K562 (cell line): ENCODE results near the gene TRAF7. TPM values are rescaled to one million over a fixed set of nuclear protein-coding genes. Genes with fewer than 3 reads are reported as not detected.

Source experiments
- ATAC-seq: fragments of 200-7000 bp; cut with Tn5 transposase; 3 replicates; pipeline ENCODE4 v1.9.1; 2020; ENCODE audit warnings: moderate library complexity
- BruUV-seq: library from RNA; stranded (reverse); fragments of 400-500 nt; replicated peaks from 2 replicates; lab custom pipeline; 2021; lab: Mats Ljungman, UMichigan
- CTCF ChIA-PET: fragments of 300-600 bp; formaldehyde crosslinking; extraction: SDS; loops from one replicate; lab custom pipeline; 2021; ENCODE audit warnings: low intra/inter-chr PET ratio; lab: Yijun Ruan, JAX
- POLR2A ChIA-PET: fragments of 300-600, 350-650 bp; sonication (Branson Sonifier 250); formaldehyde crosslinking; extraction: SDS; loops from one replicate; lab custom pipeline; 2021; ENCODE audit warnings: antibody characterized with exemption, inconsistent platforms; lab: Yijun Ruan, JAX
- DNase-seq, 4 experiments: peaks; one replicate each; pipeline versions ENCODE4 v3.0.0 to v3.0.0-alpha.2; 2011 to 2018; ENCODE audit warnings: low spot score in 3 of 4, mixed read lengths in 3 of 4; ENCODE audit errors: extremely low read depth in 1 of 4
- FAIRE-seq: peaks from 2 replicates; lab custom pipeline; 2011; peaks lifted over from hg19 to GRCh38; lab: Jason Lieb, UNC
- H2AFZ ChIP-seq: 2 replicates; pipeline ENCODE4 v1.6.0; 2011; ENCODE audit warnings: low read depth, low read length, control low read depth, inconsistent platforms
- H3K27ac ChIP-seq: fragments of 200-600 bp; 3 replicates; pipeline ENCODE4 v1.8.0; 2011; ENCODE audit warnings: low read depth, mild to moderate bottlenecking, control low read depth, inconsistent platforms, low read length, moderate library complexity, mixed read lengths; ENCODE audit errors: extremely low read depth
- H3K27me3 ChIP-seq, 2 experiments: fragments of 300-600 bp in 1 of 2; 2 replicates in 1 of 2; 3 replicates in 1 of 2; pipeline versions ENCODE4 v1.6.0 to v1.8.0; 2011; ENCODE audit warnings: inconsistent platforms in 2 of 2, low read length in 2 of 2, mild to moderate bottlenecking in 1 of 2, mixed read lengths in 1 of 2, moderate library complexity in 1 of 2; ENCODE audit not compliant: control insufficient read depth in 2 of 2, insufficient read depth in 2 of 2
- H3K36me3 ChIP-seq: fragments of 300-600 bp; 3 replicates; pipeline ENCODE4 v1.8.0; 2011; ENCODE audit warnings: mild to moderate bottlenecking, low read length, inconsistent platforms; ENCODE audit not compliant: control insufficient read depth, insufficient read depth
- H3K4me1 ChIP-seq, 2 experiments: fragments of 200-600 bp in 1 of 2; replicated peaks in 1 of 2; 2 replicates in 1 of 2; 3 replicates in 1 of 2; pipeline versions ENCODE4 v1.5.1 to v1.8.0; 2011; ENCODE audit warnings: inconsistent platforms in 2 of 2, low read length in 2 of 2, mild to moderate bottlenecking in 1 of 2, mixed read lengths in 1 of 2, moderate library complexity in 1 of 2; ENCODE audit not compliant: control insufficient read depth in 2 of 2, insufficient read depth in 2 of 2
- H3K4me2 ChIP-seq: 2 replicates; pipeline ENCODE4 v1.6.1; 2011; ENCODE audit warnings: low read length, control low read depth, inconsistent platforms, mixed read lengths; ENCODE audit not compliant: insufficient read depth
- H3K4me3 ChIP-seq: fragments of 200-600 bp; sonication (generic), shearing (Covaris generic); 2 replicates; pipeline ENCODE4 v1.5.1; 2016; ENCODE audit warnings: control low read depth, inconsistent platforms
- H3K79me2 ChIP-seq: fragments of 200-600 bp; 3 replicates; pipeline ENCODE4 v1.8.0; 2011; ENCODE audit warnings: low read length, inconsistent platforms; ENCODE audit not compliant: control insufficient read depth, insufficient read depth
- H3K9ac ChIP-seq, 2 experiments: 2 replicates each; pipeline versions ENCODE4 v1.6.0 to v1.6.1; 2011; ENCODE audit warnings: low read depth in 2 of 2, low read length in 2 of 2, control low read depth in 1 of 2, inconsistent platforms in 1 of 2, mild to moderate bottlenecking in 1 of 2, mixed read lengths in 1 of 2; ENCODE audit not compliant: insufficient read depth in 1 of 2
- H3K9me1 ChIP-seq: one replicate; pipeline ENCODE4 v1.6.0; 2011; ENCODE audit warnings: inconsistent platforms, mild to moderate bottlenecking, low read length, moderate library complexity; ENCODE audit not compliant: control insufficient read depth, insufficient read depth
- H3K9me3 ChIP-seq: replicated peaks from 2 replicates; pipeline ENCODE4 v1.5.1; 2011; ENCODE audit warnings: low read depth, low read length, inconsistent platforms; ENCODE audit not compliant: control insufficient read depth, insufficient read depth
- H4K20me1 ChIP-seq: replicated peaks from 2 replicates; pipeline ENCODE4 v1.6.1; 2011; ENCODE audit warnings: low read length, inconsistent platforms, mixed read lengths; ENCODE audit not compliant: control insufficient read depth, insufficient read depth
- CBX1 ChIP-seq: sonication (generic); IDR thresholded peaks from 2 replicates; pipeline ENCODE4 v1.6.1; 2016; ENCODE audit warnings: antibody characterized with exemption, low read depth, mild to moderate bottlenecking
- ETV1 ChIP-seq: fragments of 450-650 bp; conservative IDR thresholded peaks from 2 replicates; pipeline ENCODE4 v1.6.1; 2016; ENCODE audit warnings: missing genetic modification characterization, control low read depth, low read depth, missing compliant biosample characterization
- GATA2 ChIP-seq: sonication (generic); formaldehyde crosslinking; IDR thresholded peaks from 2 replicates; pipeline ENCODE4 v1.4.0; 2020; ENCODE audit warnings: mild to moderate bottlenecking, missing genetic modification reagents
- JUNB ChIP-seq: fragments of 450-650 bp; formaldehyde crosslinking; conservative IDR thresholded peaks from 2 replicates; pipeline ENCODE4 v1.4.0; 2020; ENCODE audit warnings: mild to moderate bottlenecking
- MGA ChIP-seq: fragments of 450-650 bp; IDR thresholded peaks from 2 replicates; pipeline ENCODE4 v1.6.1; 2016; ENCODE audit warnings: mild to moderate bottlenecking, moderate library complexity
- PRPF4 ChIP-seq: fragments of 200-400 bp; formaldehyde crosslinking; IDR thresholded peaks from one replicate; pipeline ENCODE4 v1.6.1; 2017; ENCODE audit warnings: low read length, low read depth, mild to moderate bottlenecking; ENCODE audit not compliant: insufficient read depth, poor library complexity, severe bottlenecking
- RBM14 ChIP-seq: fragments of 200-400 bp; formaldehyde crosslinking; IDR thresholded peaks from 2 replicates; pipeline ENCODE4 v1.6.1; 2018; ENCODE audit warnings: low read depth, mild to moderate bottlenecking, low read length, moderate library complexity, borderline replicate concordance; ENCODE audit not compliant: insufficient read depth
- RBM39 ChIP-seq: fragments of 200-400 bp; formaldehyde crosslinking; optimal IDR thresholded peaks from 2 replicates; pipeline ENCODE3; 2018; ENCODE audit warnings: low read depth, low read length
- ZNF124 ChIP-seq: sonication (generic); formaldehyde crosslinking; IDR thresholded peaks from 2 replicates; pipeline ENCODE4 v1.8.1; 2022; ENCODE audit warnings: missing genetic modification reagents
- ZNF77 ChIP-seq: fragments of 250-450 bp; sonication (Bioruptor Pico); IDR thresholded peaks from 2 replicates; pipeline ENCODE4 v1.5.0; 2020
- WGBS: fragments of 100-300 bp; shearing (Covaris generic); methylation state at CpG from one replicate; pipeline ENCODE4 v1.1.6; 2016; ENCODE audit warnings: low coverage, mixed read lengths; ENCODE audit not compliant: insufficient coverage; ENCODE audit errors: missing lambda C conversion rate; 5-methylcytosine and 5-hydroxymethylcytosine counted together
- in situ Hi-C: fragments of 300-500 bp; cut with MboI; formaldehyde crosslinking; loops from 4 replicates; pipeline ENCODE4 v1.15.0; 2018; ENCODE audit warnings: inconsistent platforms, mixed read lengths
- intact Hi-C: fragments of 100-400 bp; cut with micrococcal nuclease; formaldehyde crosslinking; loops from 2 replicates; pipeline ENCODE4 v1.14.2; 2022
- polyA plus RNA-seq, 8 experiments: library from polyadenylated mRNA; depleted of rRNA in 4 of 8; stranded (reverse) in 5 of 8; unstranded in 3 of 8; fragments of >200 nt; fragmentation: Nextera tagmentation in 2 of 8; fragmentation: Illumina TruSeq in 1 of 8; extraction: Ambion mirVana in 2 of 8; extraction: Trizol in 1 of 8; gene quantifications; 2 replicates each; pipeline versions ENCODE4 v1.2.1 to v1.2.3, GENCODE V29; 2011 to 2014; ENCODE audit warnings: inconsistent platforms in 1 of 8, missing spikeins in 1 of 8
- total RNA-seq, 7 experiments: library from RNA; depleted of rRNA in 6 of 7; stranded (reverse); fragments of >200 nt in 6 of 7; fragmentation: Illumina TruSeq in 2 of 7; extraction: Trizol in 2 of 7; gene quantifications; 2 replicates each; pipeline versions ENCODE4 v1.2.1 to v1.2.3, GENCODE V29; 2011 to 2021; ENCODE audit warnings: low replicate concordance in 1 of 7
- TF ChIP-seq, protein P1 (sequence below): fragments of 450-650 bp; IDR thresholded peaks from 2 replicates; pipeline ENCODE4 v1.6.1; 2016; ENCODE audit warnings: antibody characterized with exemption

TRAF7 gene
- total and polyA plus RNA-seq, 9 of the 15 experiments (the other 6 are each of a cell fraction or from before 2014, with no cell fraction given), result 1.1 to 113 (median 41.6) TPM

GRCh38 chr16:2208308-2208707 is 52.7 kb downstream of the TRAF7 start:
- Histone ChIP-seq H3K27me3 (no peaks in the 10 kb centered on the region), H3K4me1 (peaks cover 32 to 91% of the 10 kb centered on the region in 2 experiments), H3K9me3 (no peaks in the 10 kb centered on the region), H3K9ac (peak overlapping the region in 1 of 2 experiments; percentile 96; a peak in 2 of 4 replicates), H3K79me2 (peaks cover 61% of the 10 kb centered on the region), H2AFZ (no peak overlapping the region), H3K36me3 (peaks cover 57% of the 10 kb centered on the region; the same call in 2 of the 3 replicates), H3K27ac (no peak overlapping the region), H3K4me2 (no peak overlapping the region), H3K9me1 (no peaks in the 10 kb centered on the region), H3K4me3 (no peak overlapping the region), H4K20me1 (peaks cover 17% of the 10 kb centered on the region)
- 86% methylated on average over 19 of the region's 23 CpGs for WGBS
- DNase-seq (no peak), FAIRE-seq (no peak), ATAC-seq (no peak)
- intact Hi-C loops (no loop called here), in situ Hi-C loops (no loop called here)
- no TSS peak for BruUV-seq
- ChIA-PET POLR2A (interaction anchor here (0.6 to 1.3 kb wide), 5 partner anchors 9 to 53 kb away, joined by 3 to 4 read pairs (median 3); partner anchors contain the start of genes ECI1 and TRAF7), CTCF (no interaction called here)
- TF ChIP-seq ZNF77 (no peak), GATA2 (CRISPR knock-in tag) (no peak), RBM14 (no peak), ETV1 (tag) (no peak), ZNF124 (CRISPR knock-in tag) (no peak), PRPF4 (no peak), CBX1 (no peak), JUNB (no peak), MGA (no peak), RBM39 (no peak)
- TF ChIP-seq, protein P1, sequence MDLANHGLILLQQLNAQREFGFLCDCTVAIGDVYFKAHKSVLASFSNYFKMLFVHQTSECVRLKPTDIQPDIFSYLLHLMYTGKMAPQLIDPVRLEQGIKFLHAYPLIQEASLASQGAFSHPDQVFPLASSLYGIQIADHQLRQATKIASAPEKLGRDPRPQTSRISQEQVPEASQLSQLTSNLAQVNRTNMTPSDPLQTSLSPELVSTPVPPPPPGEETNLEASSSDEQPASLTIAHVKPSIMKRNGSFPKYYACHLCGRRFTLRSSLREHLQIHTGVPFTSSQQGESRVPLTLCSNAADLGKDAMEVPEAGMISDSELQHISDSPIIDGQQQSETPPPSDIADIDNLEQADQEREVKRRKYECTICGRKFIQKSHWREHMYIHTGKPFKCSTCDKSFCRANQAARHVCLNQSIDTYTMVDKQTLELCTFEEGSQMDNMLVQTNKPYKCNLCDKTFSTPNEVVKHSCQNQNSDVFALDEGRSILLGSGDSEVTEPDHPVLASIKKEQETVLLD, result no peak
